A549 (cell line): ENCODE measurements around the gene ATL1. TPM values are rescaled to one million over a fixed set of nuclear protein-coding genes. Genes with fewer than 3 reads are reported as not detected.

Experiments
- ATAC-seq, 2 experiments: fragments of 200-7000 bp in 1 of 2; fragments of >200 bp in 1 of 2; cut with Nextera tagmentation in 1 of 2; cut with Tn5 transposase in 1 of 2; 3 replicates each; pipeline versions ENCODE4 v1.8.0 to v1.9.1; 2018 to 2020; ENCODE audit warnings: mild to moderate bottlenecking in 1 of 2, moderate library complexity in 1 of 2
- CTCF ChIA-PET: fragments of 300-600 bp; sonication (Branson Sonifier 250); formaldehyde crosslinking; extraction: SDS; loops from one replicate; lab custom pipeline; 2021; ENCODE audit warnings: antibody characterized with exemption, inconsistent platforms; lab: Yijun Ruan, JAX
- POLR2A ChIA-PET: fragments of 350-600 bp; formaldehyde crosslinking; extraction: SDS; loops from one replicate; lab custom pipeline; 2021; ENCODE audit warnings: antibody characterized with exemption, inconsistent platforms; lab: Yijun Ruan, JAX
- DNase-seq, 2 experiments: peaks; one replicate each; pipeline versions ENCODE4 v3.0.0 to v3.0.0-alpha.2; 2011 to 2016; ENCODE audit warnings: low read depth in 1 of 2, low spot score in 1 of 2
- FAIRE-seq: peaks from 2 replicates; lab custom pipeline; 2011; peaks lifted over from hg19 to GRCh38; lab: Jason Lieb, UNC
- H3K27ac ChIP-seq, 2 experiments: fragments of >200 bp; sonication (Bioruptor Twin); formaldehyde crosslinking; 3 replicates each; pipeline ENCODE4 v1.5.1; 2016 to 2017
- H3K4me1 ChIP-seq: fragments of >200 bp; sonication (Bioruptor Twin); formaldehyde crosslinking; 3 replicates; pipeline ENCODE4 v1.6.1; 2016
- H3K4me2 ChIP-seq: fragments of >200 bp; sonication (Bioruptor Twin); formaldehyde crosslinking; 3 replicates; pipeline ENCODE4 v1.6.1; 2016
- H3K4me3 ChIP-seq: fragments of >200 bp; sonication (Bioruptor Twin); formaldehyde crosslinking; 3 replicates; pipeline ENCODE4 v1.5.1; 2016
- H3K9me3 ChIP-seq: fragments of >200 bp; sonication (Bioruptor Twin); formaldehyde crosslinking; 3 replicates; pipeline ENCODE4 v1.6.1; 2016
- ATOH8 ChIP-seq: fragments of 250-450 bp; sonication (Bioruptor Pico); IDR thresholded peaks from 2 replicates; pipeline ENCODE4 v1.5.0; 2020; ENCODE audit warnings: low read depth, mild to moderate bottlenecking, moderate library complexity
- CBX2 ChIP-seq: fragments of 200-600 bp; sonication (generic); IDR thresholded peaks from 2 replicates; pipeline ENCODE4 v1.6.1; 2016; ENCODE audit warnings: low read depth, mild to moderate bottlenecking, borderline replicate concordance
- CEBPB ChIP-seq, 2 experiments: fragments of >200 bp in 1 of 2; sonication (Bioruptor Twin) in 1 of 2; formaldehyde crosslinking in 1 of 2; IDR thresholded peaks; 2 replicates each; pipeline ENCODE4 v1.6.1; 2012 to 2016
- CTCF ChIP-seq: fragments of >200 bp; sonication (Bioruptor Twin); formaldehyde crosslinking; IDR thresholded peaks from 3 replicates; pipeline ENCODE4 v1.5.1; 2016
- ELK1 ChIP-seq: fragments of 150-350 bp; IDR thresholded peaks from 2 replicates; pipeline ENCODE4 v1.6.1; 2014; ENCODE audit warnings: low read depth, mild to moderate bottlenecking, low read length
- GATA3 ChIP-seq: IDR thresholded peaks from 2 replicates; pipeline ENCODE4 v1.6.1; 2012; ENCODE audit warnings: borderline replicate concordance
- HEYL ChIP-seq: fragments of 250-450 bp; sonication (Bioruptor Pico); IDR thresholded peaks from 2 replicates; pipeline ENCODE4 v1.8.0; 2021; ENCODE audit warnings: mild to moderate bottlenecking, moderate library complexity
- HMGXB4 ChIP-seq: fragments of 250-450 bp; sonication (Bioruptor Pico); IDR thresholded peaks from 2 replicates; pipeline ENCODE4 v1.5.0; 2021; ENCODE audit warnings: mild to moderate bottlenecking, moderate library complexity, borderline replicate concordance
- HOXA7 ChIP-seq: fragments of 250-450 bp; sonication (Bioruptor Pico); IDR thresholded peaks from 2 replicates; pipeline ENCODE4 v1.5.0; 2020; ENCODE audit warnings: mild to moderate bottlenecking, moderate library complexity
- HOXB13 ChIP-seq: fragments of 250-450 bp; sonication (Bioruptor Pico); IDR thresholded peaks from 2 replicates; pipeline ENCODE4 v1.5.0; 2020; ENCODE audit warnings: low read depth, mild to moderate bottlenecking, moderate library complexity
- JUNB ChIP-seq: fragments of >200 bp; sonication (Bioruptor Twin); formaldehyde crosslinking; IDR thresholded peaks from 2 replicates; pipeline ENCODE4 v1.6.1; 2016
- KDM1A ChIP-seq: fragments of 200-600 bp; sonication (generic); IDR thresholded peaks from 2 replicates; pipeline ENCODE4 v1.6.1; 2016; ENCODE audit warnings: low read depth, mild to moderate bottlenecking
- MAFK ChIP-seq: fragments of 450-650 bp; IDR thresholded peaks from 2 replicates; pipeline ENCODE4 v1.6.1; 2014; ENCODE audit not compliant: partially characterized antibody
- MAZ ChIP-seq: fragments of 150-350 bp; IDR thresholded peaks from 2 replicates; pipeline ENCODE4 v1.6.1; 2014; ENCODE audit warnings: antibody characterized with exemption, low read depth, low read length, borderline replicate concordance
- NR3C1 ChIP-seq: fragments of >200 bp; sonication (Bioruptor Twin); formaldehyde crosslinking; IDR thresholded peaks from 3 replicates; pipeline ENCODE4 v1.6.1; 2017
- RAD21 ChIP-seq, 2 experiments: fragments of >200 bp in 1 of 2; sonication (Bioruptor Twin) in 1 of 2; formaldehyde crosslinking in 1 of 2; IDR thresholded peaks in 1 of 2; conservative IDR thresholded peaks in 1 of 2; 2 replicates in 1 of 2; 3 replicates in 1 of 2; pipeline ENCODE4 v1.6.1; 2012 to 2018; ENCODE audit warnings: inconsistent platforms in 1 of 2
- RCOR1 ChIP-seq: fragments of 150-350 bp; IDR thresholded peaks from 2 replicates; pipeline ENCODE4 v1.6.1; 2014; ENCODE audit warnings: antibody characterized with exemption, low read length, low read depth
- RFX5 ChIP-seq: fragments of 450-650 bp; IDR thresholded peaks from 2 replicates; pipeline ENCODE4 v1.7.1; 2014; ENCODE audit warnings: antibody characterized with exemption, mild to moderate bottlenecking, moderate library complexity
- SMC3 ChIP-seq: fragments of >200 bp; sonication (Bioruptor Twin); formaldehyde crosslinking; IDR thresholded peaks from 3 replicates; pipeline ENCODE4 v1.6.1; 2018; ENCODE audit warnings: inconsistent platforms
- SREBF2 ChIP-seq: fragments of 450-650 bp; IDR thresholded peaks from 2 replicates; pipeline ENCODE4 v1.6.1; 2014; ENCODE audit warnings: mild to moderate bottlenecking, moderate library complexity
- ZC3H11A ChIP-seq: fragments of 450-650 bp; IDR thresholded peaks from 2 replicates; pipeline ENCODE4 v1.6.1; 2014; ENCODE audit warnings: antibody characterized with exemption, mild to moderate bottlenecking
- WGBS: methylation state at CpG from one replicate; pipeline ENCODE4 v1.1.6; 2017; ENCODE audit errors: missing lambda C conversion rate; 5-methylcytosine and 5-hydroxymethylcytosine counted together
- polyA plus RNA-seq, 4 experiments: library from polyadenylated mRNA; depleted of rRNA in 3 of 4; stranded (reverse); fragments of >200 nt; fragmentation: RNase III in 1 of 4; extraction: RNeasy Plus Mini Kit Qiagen cat#74134 plus additional on column Dnase treatment in 1 of 4; gene quantifications; 2 replicates in 3 of 4; 3 replicates in 1 of 4; pipeline ENCODE4 v1.2.3, GENCODE V29; 2011 to 2017
- TF ChIP-seq, protein P1 (sequence below): fragments of >200 bp; sonication (Bioruptor Twin); formaldehyde crosslinking; IDR thresholded peaks from 3 replicates; pipeline ENCODE4 v1.6.1; 2016
- TF ChIP-seq, protein P2 (sequence below): IDR thresholded peaks from 2 replicates; pipeline ENCODE4 v1.6.1; 2012

ATL1 gene
- polyA plus RNA-seq, 2 of the 4 experiments (the other 2 are of a cell fraction): 4.7 to 5.1 TPM

- Histone ChIP-seq H3K4me2 (peak overlapping the region; percentile 72), H3K9me3 (no peaks in the 10 kb centered on the region), H3K4me1 (peaks cover 20% of the 10 kb centered on the region), H3K27ac (peak overlapping the region; percentile 35 to 74; a peak in 5 of 6 replicates), H3K4me3 (peak overlapping the region; percentile 31; the same call in 2 of the 3 replicates)
- DNase-seq (peak; percentile 14 to 62), ATAC-seq (peak; percentile 79 to 82; a peak in 4 of 6 replicates), FAIRE-seq (peak; percentile 92)
- WGBS: 4% methylated on average over 4 of the region's 4 CpGs
- CTCF ChIA-PET: interaction anchor here (0.6 to 3.4 kb wide), 35 partner anchors 8 to 1838 kb away, joined by 3 to 61 read pairs (median 3); no protein-coding TSS in a partner anchor
- POLR2A ChIA-PET: interaction anchor here (1.6 to 1.9 kb wide), 2 partner anchors 40 to 68 kb away, joined by 5 to 15 read pairs; partner anchors contain the start of genes ATL1 and SAV1
- TF ChIP-seq CBX2: no peak
- no peak for TF ChIP-seq RFX5
- no peak for TF ChIP-seq HOXB13 (CRISPR knock-in tag)
- TF ChIP-seq ZC3H11A: no peak
- TF ChIP-seq, protein P1, sequence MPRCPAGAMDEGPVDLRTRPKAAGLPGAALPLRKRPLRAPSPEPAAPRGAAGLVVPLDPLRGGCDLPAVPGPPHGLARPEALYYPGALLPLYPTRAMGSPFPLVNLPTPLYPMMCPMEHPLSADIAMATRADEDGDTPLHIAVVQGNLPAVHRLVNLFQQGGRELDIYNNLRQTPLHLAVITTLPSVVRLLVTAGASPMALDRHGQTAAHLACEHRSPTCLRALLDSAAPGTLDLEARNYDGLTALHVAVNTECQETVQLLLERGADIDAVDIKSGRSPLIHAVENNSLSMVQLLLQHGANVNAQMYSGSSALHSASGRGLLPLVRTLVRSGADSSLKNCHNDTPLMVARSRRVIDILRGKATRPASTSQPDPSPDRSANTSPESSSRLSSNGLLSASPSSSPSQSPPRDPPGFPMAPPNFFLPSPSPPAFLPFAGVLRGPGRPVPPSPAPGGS: no peak
- no peak for TF ChIP-seq HMGXB4 (CRISPR knock-in tag)
- TF ChIP-seq HOXA7 (CRISPR knock-in tag): no peak
- TF ChIP-seq NR3C1: no peak
- TF ChIP-seq SREBF2: no peak
- no peak for TF ChIP-seq ELK1
- no peak for TF ChIP-seq GATA3
- TF ChIP-seq MAZ: no peak
- no peak for TF ChIP-seq CEBPB (IDR thresholded peaks at IDR 0.05)
- TF ChIP-seq ATOH8 (CRISPR knock-in tag): no peak
- TF ChIP-seq RAD21 (conservative IDR thresholded peaks at IDR 0.05 in 1 of 2, IDR thresholded peaks at IDR 0.05 in 1 of 2): peak; percentile 78 to 79
- TF ChIP-seq SMC3: peak; percentile 70
- no peak for TF ChIP-seq KDM1A
- TF ChIP-seq MAFK: peak; percentile 4
- TF ChIP-seq HEYL (CRISPR knock-in tag): no peak
- peak; percentile 85 for TF ChIP-seq CTCF
- no peak for TF ChIP-seq JUNB
- TF ChIP-seq, protein P2, sequence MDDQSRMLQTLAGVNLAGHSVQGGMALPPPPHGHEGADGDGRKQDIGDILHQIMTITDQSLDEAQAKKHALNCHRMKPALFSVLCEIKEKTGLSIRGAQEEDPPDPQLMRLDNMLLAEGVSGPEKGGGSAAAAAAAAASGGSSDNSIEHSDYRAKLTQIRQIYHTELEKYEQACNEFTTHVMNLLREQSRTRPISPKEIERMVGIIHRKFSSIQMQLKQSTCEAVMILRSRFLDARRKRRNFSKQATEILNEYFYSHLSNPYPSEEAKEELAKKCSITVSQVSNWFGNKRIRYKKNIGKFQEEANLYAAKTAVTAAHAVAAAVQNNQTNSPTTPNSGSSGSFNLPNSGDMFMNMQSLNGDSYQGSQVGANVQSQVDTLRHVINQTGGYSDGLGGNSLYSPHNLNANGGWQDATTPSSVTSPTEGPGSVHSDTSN: no peak
- TF ChIP-seq RCOR1: no peak
Measured at GRCh38 chr14:50599700-50600444, 39.9 kb downstream of the ATL1 start.
